ENCODE measurements around the gene CYP2C9.

Gene CYP2C9

DNA sequence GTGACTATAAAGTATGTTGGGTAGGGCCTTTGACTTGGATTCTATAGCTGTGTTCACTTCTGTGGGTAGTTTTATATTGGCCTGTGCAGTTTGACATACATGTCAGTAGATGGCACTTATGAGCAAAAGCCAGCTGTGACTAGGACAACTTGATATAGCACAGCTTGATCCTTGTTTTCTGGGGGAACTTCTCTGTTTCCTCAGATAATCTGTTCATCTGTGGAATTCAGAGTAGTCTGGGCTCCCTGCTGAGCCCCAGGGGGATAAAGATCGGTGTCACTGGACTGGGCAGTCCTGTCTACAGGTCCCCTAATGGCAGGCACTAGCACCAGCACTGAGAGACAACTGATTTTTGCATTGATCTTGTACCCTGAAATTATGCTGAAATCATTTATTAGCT lies 25.4 kb downstream of the CYP2C9 start:
- Histone ChIP-seq H3K9me3 (ENCODE audit: control insufficient read depth, insufficient read depth, low read length) (peaks cover 15% of the 10 kb centered on the region), H3K9ac (ENCODE audit: low read depth, low read length) (no peak overlapping the region), H3K4me3 (ENCODE audit: low read depth, low read length) (no peak overlapping the region), H3K4me1 (ENCODE audit: control insufficient read depth, insufficient read depth, low read length) (0 out of 2 replicates have a peak, but pooled peaks cover 5% of the 10 kb centered on the region), H3K27ac (ENCODE audit: low read depth, low read length) (no peak overlapping the region), H3K27me3 (ENCODE audit: control insufficient read depth, insufficient read depth, low read length) (no peaks in the 10 kb centered on the region), H3K36me3 (ENCODE audit: control insufficient read depth, insufficient read depth, low read length) (no peaks in the 10 kb centered on the region)

DNA sequence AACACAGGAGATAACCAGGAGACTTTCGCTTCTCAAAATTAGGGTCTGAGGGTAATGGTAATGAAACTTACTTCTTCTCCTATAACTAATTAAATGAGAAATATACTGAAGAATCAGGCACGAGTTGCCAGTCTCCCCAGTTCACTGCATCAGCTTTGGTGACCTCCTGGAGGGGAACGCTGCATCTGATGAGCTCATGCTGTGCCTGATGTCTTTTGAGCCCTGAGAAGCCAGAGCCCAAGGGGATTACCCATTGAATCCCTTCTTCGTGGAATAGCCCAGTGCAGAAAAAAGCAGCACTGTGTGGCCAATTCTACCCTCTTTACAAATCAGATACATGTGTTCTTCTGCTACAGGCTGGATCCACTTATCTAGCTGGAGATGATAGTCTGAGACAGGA lies 45.1 kb downstream of the CYP2C9 start:
- H3K9ac ChIP-seq (ENCODE audit: low read depth, low read length) = no peak overlapping the region
- no peak overlapping the region for H3K4me3 ChIP-seq (ENCODE audit: low read depth, low read length)
- H3K27ac ChIP-seq (ENCODE audit: low read depth, low read length) = no peak overlapping the region
- no peaks in the 10 kb centered on the region for H3K36me3 ChIP-seq (ENCODE audit: control insufficient read depth, insufficient read depth, low read length)
- H3K27me3 ChIP-seq (ENCODE audit: control insufficient read depth, insufficient read depth, low read length) = no peaks in the 10 kb centered on the region
- H3K4me1 ChIP-seq (ENCODE audit: control insufficient read depth, insufficient read depth, low read length) = peaks cover 9% of the 10 kb centered on the region
- H3K9me3 ChIP-seq (ENCODE audit: control insufficient read depth, insufficient read depth, low read length) = no peaks in the 10 kb centered on the region

DNA sequence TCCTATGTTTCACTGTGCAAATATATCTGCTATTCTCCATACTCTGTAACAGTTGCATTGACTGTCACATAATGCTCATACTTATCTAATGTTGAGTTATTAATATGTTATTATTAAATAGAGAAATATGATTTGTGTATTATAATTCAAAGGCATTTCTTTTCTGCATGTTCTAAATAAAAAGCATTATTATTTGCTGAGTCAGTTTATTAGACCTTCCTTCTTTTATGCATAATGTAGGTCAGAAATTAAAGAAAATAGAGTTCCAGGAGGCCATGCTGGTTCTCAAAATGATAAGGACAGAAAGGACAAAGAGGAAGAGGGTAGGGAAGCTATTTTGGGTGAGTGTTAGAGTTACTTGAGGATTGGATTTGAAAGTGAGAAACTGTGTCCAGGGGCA lies 50.7 kb downstream of the CYP2C9 start:
- Histone ChIP-seq H3K36me3 (ENCODE audit: control insufficient read depth, insufficient read depth, low read length) (no peaks in the 10 kb centered on the region), H3K4me1 (ENCODE audit: control insufficient read depth, insufficient read depth, low read length) (no peaks in the 10 kb centered on the region), H3K9ac (ENCODE audit: low read depth, low read length) (no peak overlapping the region), H3K9me3 (ENCODE audit: control insufficient read depth, insufficient read depth, low read length) (peaks cover 33% of the 10 kb centered on the region), H3K27ac (ENCODE audit: low read depth, low read length) (no peak overlapping the region), H3K4me3 (ENCODE audit: low read depth, low read length) (no peak overlapping the region), H3K27me3 (ENCODE audit: control insufficient read depth, insufficient read depth, low read length) (no peaks in the 10 kb centered on the region)

DNA sequence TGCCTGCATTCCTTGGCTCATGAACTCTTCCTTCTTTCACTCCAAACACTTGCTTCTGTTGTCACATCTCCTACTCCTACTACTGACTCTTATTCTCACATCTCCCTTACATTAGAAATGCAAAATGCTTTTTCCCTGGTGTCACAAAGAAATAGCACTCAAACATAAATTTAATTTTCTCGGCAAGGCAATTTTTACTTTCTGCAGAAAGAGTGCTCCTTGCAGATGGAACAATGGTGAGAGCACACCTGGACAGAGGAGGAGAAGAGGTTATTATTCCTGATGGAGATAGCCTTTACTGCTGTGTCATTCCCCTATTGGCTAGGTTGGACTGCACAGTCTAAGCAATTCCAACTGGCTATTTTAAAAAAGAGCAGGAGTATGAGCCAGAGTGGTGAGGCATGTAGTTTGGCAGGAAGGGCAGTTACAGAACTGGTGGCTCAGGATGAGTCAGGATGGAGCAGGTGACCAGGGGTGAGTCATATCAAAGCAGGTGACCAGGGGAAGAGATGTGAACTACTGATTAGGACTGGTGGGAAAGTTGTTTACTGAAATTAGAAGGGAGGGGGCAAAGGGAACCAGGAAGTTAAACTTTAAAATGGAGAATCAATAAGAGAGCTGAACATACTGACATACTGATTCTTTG lies 52.9 kb downstream of the CYP2C9 start:
- Histone ChIP-seq H3K9ac (ENCODE audit: low read depth, low read length) (no peak overlapping the region), H3K27ac (ENCODE audit: low read depth, low read length) (no peak overlapping the region), H3K9me3 (ENCODE audit: control insufficient read depth, insufficient read depth, low read length) (peaks cover 33% of the 10 kb centered on the region), H3K27me3 (ENCODE audit: control insufficient read depth, insufficient read depth, low read length) (no peaks in the 10 kb centered on the region), H3K4me3 (ENCODE audit: low read depth, low read length) (no peak overlapping the region), H3K36me3 (ENCODE audit: control insufficient read depth, insufficient read depth, low read length) (no peaks in the 10 kb centered on the region), H3K4me1 (ENCODE audit: control insufficient read depth, insufficient read depth, low read length) (no peaks in the 10 kb centered on the region)

DNA sequence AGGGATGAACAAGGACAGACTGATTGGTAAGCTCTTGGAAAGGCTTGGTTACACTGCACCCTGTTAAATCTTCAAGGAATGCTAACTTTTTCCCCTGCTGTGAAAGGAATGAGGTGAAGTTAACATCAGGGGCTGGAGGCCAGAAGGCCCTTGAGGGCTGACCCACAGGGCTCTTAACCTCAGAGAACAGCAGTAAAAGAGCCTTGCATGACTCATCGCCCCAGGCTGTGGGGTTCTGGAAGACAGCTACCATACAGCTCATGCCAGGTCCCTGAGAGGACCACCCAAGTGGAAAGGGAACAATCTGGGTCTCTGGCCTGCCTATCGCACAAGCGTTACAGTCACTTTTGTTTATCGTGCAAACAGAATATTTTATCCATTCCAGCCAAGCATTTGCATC lies 54.4 kb downstream of the CYP2C9 start:
- no peak overlapping the region for H3K27ac ChIP-seq (ENCODE audit: low read depth, low read length)
- H3K9ac ChIP-seq (ENCODE audit: low read depth, low read length) = no peak overlapping the region
- H3K4me1 ChIP-seq (ENCODE audit: control insufficient read depth, insufficient read depth, low read length) = peaks cover 9% of the 10 kb centered on the region
- H3K27me3 ChIP-seq (ENCODE audit: control insufficient read depth, insufficient read depth, low read length) = no peaks in the 10 kb centered on the region
- no peak overlapping the region for H3K4me3 ChIP-seq (ENCODE audit: low read depth, low read length)
- peaks cover 33% of the 10 kb centered on the region for H3K9me3 ChIP-seq (ENCODE audit: control insufficient read depth, insufficient read depth, low read length)
- H3K36me3 ChIP-seq (ENCODE audit: control insufficient read depth, insufficient read depth, low read length) = no peaks in the 10 kb centered on the region

DNA sequence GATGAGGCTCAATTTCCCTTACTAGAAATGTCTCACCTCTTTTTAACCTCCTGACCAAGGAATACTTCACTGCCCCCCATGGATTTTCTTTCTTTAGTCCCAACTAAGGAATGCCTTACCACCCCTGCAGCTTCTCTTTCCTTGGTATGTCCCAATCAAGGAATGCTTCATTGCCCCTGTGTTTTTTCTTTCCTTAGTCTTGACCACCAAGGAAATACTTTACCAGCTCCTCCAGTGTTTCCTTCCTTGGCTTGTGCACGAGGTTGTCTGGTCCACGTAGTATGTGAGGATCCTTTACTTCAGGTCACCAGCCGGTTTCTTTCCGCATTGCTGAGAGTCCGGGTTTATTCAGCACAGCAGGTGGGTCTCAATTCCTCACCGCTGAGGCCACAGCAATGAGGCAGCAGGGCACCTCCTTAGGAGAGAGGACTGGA lies 59.3 kb downstream of the CYP2C9 start:
- no peak overlapping the region for H3K9ac ChIP-seq (ENCODE audit: low read depth, low read length)
- peak overlapping the region; percentile 24 for H3K27ac ChIP-seq (ENCODE audit: low read depth, low read length)
- peak overlapping the region; percentile 43 for H3K4me3 ChIP-seq (ENCODE audit: low read depth, low read length)
- no peaks in the 10 kb centered on the region for H3K36me3 ChIP-seq (ENCODE audit: control insufficient read depth, insufficient read depth, low read length)
- H3K4me1 ChIP-seq (ENCODE audit: control insufficient read depth, insufficient read depth, low read length) = peaks cover 17% of the 10 kb centered on the region
- H3K9me3 ChIP-seq (ENCODE audit: control insufficient read depth, insufficient read depth, low read length) = no peaks in the 10 kb centered on the region; the same call in 1 of the 2 replicates
- H3K27me3 ChIP-seq (ENCODE audit: control insufficient read depth, insufficient read depth, low read length) = no peaks in the 10 kb centered on the region

DNA sequence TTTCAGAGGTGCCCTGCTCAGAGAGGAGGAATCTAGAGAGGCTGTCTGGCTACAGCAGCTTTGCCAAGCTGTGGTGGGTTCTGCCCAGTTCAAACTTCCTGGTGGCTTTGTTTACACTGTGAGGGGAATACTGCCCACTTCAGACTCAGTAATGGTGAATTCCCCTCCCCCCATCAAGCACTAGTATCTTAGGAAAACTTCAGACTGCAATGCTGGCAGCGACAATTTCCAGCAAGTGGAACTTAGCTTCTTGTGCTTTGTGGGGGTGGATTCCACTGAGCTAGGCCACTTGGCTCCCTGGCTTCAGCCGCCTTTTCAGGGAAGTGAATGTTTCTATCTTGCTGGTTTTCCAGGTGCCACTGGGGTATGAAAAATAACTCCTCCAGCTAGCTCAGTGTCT lies 88.0 kb downstream of the CYP2C9 start:
- no peaks in the 10 kb centered on the region for H3K27me3 ChIP-seq (ENCODE audit: control insufficient read depth, insufficient read depth, low read length)
- H3K27ac ChIP-seq (ENCODE audit: low read depth, low read length) = no peak overlapping the region
- H3K36me3 ChIP-seq (ENCODE audit: control insufficient read depth, insufficient read depth, low read length) = no peaks in the 10 kb centered on the region

DNA sequence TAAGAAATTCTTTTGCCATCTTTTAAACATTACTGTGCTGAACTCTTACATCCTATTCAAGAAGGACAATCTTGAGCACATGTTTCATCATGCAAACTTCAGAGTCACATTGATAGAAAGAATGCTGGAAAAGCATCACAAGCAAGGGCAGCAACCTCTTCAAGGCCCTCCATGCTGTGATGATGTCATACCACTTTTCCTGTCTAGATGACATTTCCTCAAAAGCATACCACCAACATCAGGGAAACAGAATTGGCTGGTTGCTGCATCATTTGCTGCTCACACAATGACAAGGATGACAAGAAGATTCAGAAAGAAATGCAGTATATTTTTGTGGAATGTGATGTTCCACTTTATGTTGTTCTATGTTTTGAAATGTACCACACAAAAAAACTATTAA lies 93.2 kb downstream of the CYP2C9 start:
- H3K9ac ChIP-seq (ENCODE audit: low read depth, low read length) = no peak overlapping the region
- no peak overlapping the region for H3K4me3 ChIP-seq (ENCODE audit: low read depth, low read length)
- no peaks in the 10 kb centered on the region for H3K9me3 ChIP-seq (ENCODE audit: control insufficient read depth, insufficient read depth, low read length)
- H3K36me3 ChIP-seq (ENCODE audit: control insufficient read depth, insufficient read depth, low read length) = no peaks in the 10 kb centered on the region
- H3K27ac ChIP-seq (ENCODE audit: low read depth, low read length) = no peak overlapping the region
- no peaks in the 10 kb centered on the region for H3K4me1 ChIP-seq (ENCODE audit: control insufficient read depth, insufficient read depth, low read length)
- no peaks in the 10 kb centered on the region for H3K27me3 ChIP-seq (ENCODE audit: control insufficient read depth, insufficient read depth, low read length)

More for the DNA sequence above, 88.0 kb downstream of the CYP2C9 start:
- Histone ChIP-seq H3K4me3 (ENCODE audit: low read depth, low read length) (no peak overlapping the region), H3K9ac (ENCODE audit: low read depth, low read length) (no peak overlapping the region), H3K4me1 (ENCODE audit: control insufficient read depth, insufficient read depth, low read length) (no peaks in the 10 kb centered on the region), H3K9me3 (ENCODE audit: control insufficient read depth, insufficient read depth, low read length) (no peaks in the 10 kb centered on the region)

DNA sequence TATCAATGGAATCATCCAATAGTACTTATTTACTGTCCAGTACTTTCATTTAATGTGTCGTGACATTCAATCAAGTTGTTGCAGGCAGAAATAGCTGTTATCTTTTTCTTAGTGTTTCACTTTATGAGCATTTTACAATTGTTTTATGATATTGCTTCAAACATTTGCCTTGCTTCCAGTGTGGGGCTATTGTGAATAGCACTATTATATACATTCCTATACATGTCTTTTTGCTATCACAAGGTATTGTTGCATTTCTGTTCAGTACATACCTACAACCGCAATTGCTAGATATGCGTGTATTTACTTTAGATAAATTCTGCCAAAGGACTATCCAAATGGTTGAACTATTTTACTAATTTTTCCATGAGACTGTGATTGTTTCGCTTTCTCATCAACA lies 95.9 kb downstream of the CYP2C9 start:
- peaks cover 7% of the 10 kb centered on the region; the same call in 1 of the 2 replicates for H3K4me1 ChIP-seq (ENCODE audit: control insufficient read depth, insufficient read depth, low read length)
- no peaks in the 10 kb centered on the region for H3K27me3 ChIP-seq (ENCODE audit: control insufficient read depth, insufficient read depth, low read length)
- no peak overlapping the region for H3K9ac ChIP-seq (ENCODE audit: low read depth, low read length)
- H3K4me3 ChIP-seq (ENCODE audit: low read depth, low read length) = no peak overlapping the region
- no peaks in the 10 kb centered on the region for H3K9me3 ChIP-seq (ENCODE audit: control insufficient read depth, insufficient read depth, low read length)
- H3K27ac ChIP-seq (ENCODE audit: low read depth, low read length) = no peak overlapping the region
- H3K36me3 ChIP-seq (ENCODE audit: control insufficient read depth, insufficient read depth, low read length) = no peaks in the 10 kb centered on the region

DNA sequence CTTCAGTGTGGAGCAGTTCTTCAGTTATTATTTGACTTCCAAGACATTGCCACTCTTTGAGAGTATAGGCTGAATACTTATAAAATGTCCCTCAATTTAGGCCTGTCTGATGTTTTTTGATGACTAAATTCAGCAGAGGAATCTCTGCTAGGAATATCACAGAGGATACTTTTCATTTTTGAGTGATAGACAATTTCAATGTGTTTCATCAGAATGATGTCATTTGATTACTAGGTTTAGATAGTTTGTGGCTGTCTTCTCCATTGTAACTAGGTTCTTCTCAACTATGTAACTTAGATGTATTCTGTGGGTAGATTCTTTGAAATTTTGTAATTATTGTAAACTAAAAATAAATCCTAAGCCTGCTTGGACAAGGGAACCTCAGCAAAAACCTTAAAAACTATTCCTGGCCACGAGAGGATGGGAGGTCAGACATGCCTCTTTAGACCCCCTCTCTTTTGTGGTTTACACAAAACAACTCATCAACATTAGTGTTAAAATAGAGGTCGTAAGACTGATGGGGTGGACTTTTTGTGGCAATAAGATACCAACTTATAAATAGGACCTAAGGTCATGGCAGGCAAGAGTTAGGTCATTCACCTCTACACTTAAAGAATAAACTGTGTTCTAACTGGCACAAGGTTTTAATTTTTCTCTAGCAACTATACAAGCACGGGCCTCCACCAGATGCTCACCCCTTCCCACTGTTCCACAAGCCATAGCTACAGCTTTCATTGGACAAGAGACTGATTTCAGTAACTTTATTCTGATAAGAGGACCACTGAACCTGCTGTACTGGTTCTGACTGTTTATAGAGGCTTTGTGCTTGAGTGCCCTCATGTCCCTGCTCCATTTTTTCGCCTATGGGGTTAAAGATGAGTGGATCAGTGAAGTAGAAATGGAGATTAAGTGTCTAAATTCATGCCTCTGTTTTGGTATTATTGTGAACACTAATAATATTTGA lies 97.2 kb downstream of the CYP2C9 start:
- no peaks in the 10 kb centered on the region for H3K27me3 ChIP-seq (ENCODE audit: control insufficient read depth, insufficient read depth, low read length)
- no peak overlapping the region for H3K9ac ChIP-seq (ENCODE audit: low read depth, low read length)
- no peak overlapping the region for H3K27ac ChIP-seq (ENCODE audit: low read depth, low read length)
- no peaks in the 10 kb centered on the region for H3K9me3 ChIP-seq (ENCODE audit: control insufficient read depth, insufficient read depth, low read length)
- H3K4me3 ChIP-seq (ENCODE audit: low read depth, low read length) = no peak overlapping the region
- peaks cover 17% of the 10 kb centered on the region; the same call in 1 of the 2 replicates for H3K4me1 ChIP-seq (ENCODE audit: control insufficient read depth, insufficient read depth, low read length)
- no peaks in the 10 kb centered on the region for H3K36me3 ChIP-seq (ENCODE audit: control insufficient read depth, insufficient read depth, low read length)

DNA sequence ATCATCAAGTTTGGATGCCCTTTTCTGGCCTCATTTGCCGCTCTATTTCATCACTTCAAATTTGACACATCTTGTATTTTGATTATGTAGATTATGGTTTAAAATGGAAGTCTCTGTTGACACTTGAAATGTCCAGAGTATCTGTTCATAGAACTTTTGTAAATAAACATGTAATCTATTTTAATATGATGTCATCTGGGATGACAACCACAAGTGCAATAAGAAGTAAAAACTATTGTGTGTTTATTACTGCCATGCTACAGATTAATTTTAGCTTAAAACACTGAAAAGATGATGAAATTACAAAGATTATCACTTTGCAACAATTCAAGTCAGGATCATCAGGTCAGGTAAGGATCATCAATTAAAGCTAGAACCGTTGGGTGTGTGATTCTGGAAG lies 100.8 kb downstream of the CYP2C9 start:
- no peaks in the 10 kb centered on the region for H3K36me3 ChIP-seq (ENCODE audit: control insufficient read depth, insufficient read depth, low read length)
- H3K27me3 ChIP-seq (ENCODE audit: control insufficient read depth, insufficient read depth, low read length) = no peaks in the 10 kb centered on the region
- no peak overlapping the region for H3K4me3 ChIP-seq (ENCODE audit: low read depth, low read length)
- H3K9me3 ChIP-seq (ENCODE audit: control insufficient read depth, insufficient read depth, low read length) = no peaks in the 10 kb centered on the region
- no peak overlapping the region for H3K27ac ChIP-seq (ENCODE audit: low read depth, low read length)
- H3K9ac ChIP-seq (ENCODE audit: low read depth, low read length) = no peak overlapping the region
- peaks cover 17% of the 10 kb centered on the region; the same call in 1 of the 2 replicates for H3K4me1 ChIP-seq (ENCODE audit: control insufficient read depth, insufficient read depth, low read length)
